ENCODE data around the gene MRPS18C. TPM values are rescaled to one million over a fixed set of nuclear protein-coding genes. Genes with fewer than 3 reads are reported as not detected.

The MRPS18C gene
- total and polyA plus RNA-seq, 2 of the 4 experiments (the other 2 are of a cell fraction), result 8.6 to 12.2 TPM

DNA sequence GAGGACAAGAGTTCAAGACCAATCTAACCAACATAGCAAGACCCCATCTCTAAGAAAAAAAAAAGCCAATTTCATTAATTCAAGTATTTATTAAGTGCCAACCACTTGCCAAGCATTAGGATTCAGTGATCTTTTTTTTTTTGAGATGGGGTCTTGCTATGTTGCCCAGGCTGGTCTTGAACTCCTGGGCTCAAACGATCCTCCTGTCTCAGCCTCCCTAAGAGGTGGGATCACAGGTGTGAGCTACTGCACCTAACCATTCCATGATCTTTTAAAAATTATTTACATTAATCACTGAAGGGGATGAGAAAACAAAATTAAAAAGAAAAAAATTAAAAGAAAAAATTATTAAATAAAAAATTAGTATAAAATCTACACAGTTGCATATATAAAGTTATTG, 24.7 kb upstream of the MRPS18C start:
- Histone ChIP-seq H3K4me3 (ENCODE audit: insufficient read depth, low read depth, low read length) (no peak overlapping the region), H3K23ac (ENCODE audit: low read depth, low read length) (no peak overlapping the region), H4K91ac (ENCODE audit: insufficient read depth, low read depth, low read length) (no peak overlapping the region), H3K36me3 (ENCODE audit: control insufficient read depth, insufficient read depth, low read length) (peaks cover 4% of the 10 kb centered on the region; the same call in 1 of the 2 replicates), H3K14ac (replicated peaks; ENCODE audit: low read depth, low read length) (no peak overlapping the region), H3K9me3 (ENCODE audit: control insufficient read depth, insufficient read depth, low read length) (no peaks in the 10 kb centered on the region), H2BK15ac (ENCODE audit: low read depth, low read length) (no peak overlapping the region), H3K9ac (ENCODE audit: low read depth, low read length) (no peak overlapping the region), H4K5ac (ENCODE audit: low read depth, low read length) (no peak overlapping the region), H4K8ac (ENCODE audit: low read depth in 2 of 2, low read length in 2 of 2) (no peak overlapping the region), H2BK20ac (ENCODE audit: low read depth, low read length) (no peak overlapping the region), H3K27ac (ENCODE audit: insufficient read depth, low read length) (no peak overlapping the region), H3K4ac (ENCODE audit: low read depth, low read length) (no peak overlapping the region), H2BK5ac (ENCODE audit: low read depth, low read length, poor library complexity, severe bottlenecking) (no peak overlapping the region), H3K56ac (ENCODE audit: extremely low read depth, insufficient read depth, low read length) (no peak overlapping the region), H3K4me1 (ENCODE audit: control insufficient read depth, insufficient read depth, low read length) (no peaks in the 10 kb centered on the region), H2BK120ac (ENCODE audit: low read depth, low read length) (no peak overlapping the region), H3K4me2 (ENCODE audit: low read depth, low read length) (no peak overlapping the region), H3K18ac (ENCODE audit: low read depth, low read length) (no peak overlapping the region), H2AFZ (replicated peaks; ENCODE audit: low read length, poor library complexity) (no peak overlapping the region), H3K27me3 (ENCODE audit: control insufficient read depth, insufficient read depth, low read length) (no peaks in the 10 kb centered on the region), H4K20me1 (ENCODE audit: insufficient read depth, low read length) (no peaks in the 10 kb centered on the region), H2AK5ac (ENCODE audit: low read depth, low read length) (no peak overlapping the region), H3K9me1 (ENCODE audit: insufficient read depth, low read length) (no peaks in the 10 kb centered on the region), H3K79me1 (ENCODE audit: low read depth in 1 of 2, low read length in 2 of 2) (no peaks in the 10 kb centered on the region), H2AK9ac (replicated peaks; ENCODE audit: low read depth, low read length, poor library complexity) (no peak overlapping the region)
- no peak for ATAC-seq (ENCODE audit: low read depth)
- DNase-seq, result no peak
- TF ChIP-seq MXI1 (IDR thresholded peaks at IDR 0.05; ENCODE audit: borderline replicate concordance, low read depth, low read length), result no peak
- WGBS, 2 experiments (ENCODE audit: extremely low coverage in 2 of 2, insufficient read length in 1 of 2), result no CpG with 5 or more reads among the region's 1 CpG
- ChIA-PET POLR2A (ENCODE audit: unreplicated experiment) (no interaction called here), CTCF (no interaction called here)
- in situ Hi-C loops (cut with MboI; ENCODE audit: low sequenced_read_pairs), result no loop called here
- intact Hi-C loops (cut with micrococcal nuclease), result no loop called here
- BruUV-seq (replicated peaks), result no TSS peak
- dilution Hi-C loops (cut with HindIII; ENCODE audit: low sequenced_read_pairs, unreplicated experiment), result no loop called here

Measured in IMR-90 (cell line).